Midbrain (tissue), 1 donor: Measurements from ENCODE around the gene PTPRT.

Experiments
- DNase-seq: peaks from one replicate; lab custom pipeline; 2025; lab: John Stamatoyannopoulos, UW

The PTPRT gene

DNA sequence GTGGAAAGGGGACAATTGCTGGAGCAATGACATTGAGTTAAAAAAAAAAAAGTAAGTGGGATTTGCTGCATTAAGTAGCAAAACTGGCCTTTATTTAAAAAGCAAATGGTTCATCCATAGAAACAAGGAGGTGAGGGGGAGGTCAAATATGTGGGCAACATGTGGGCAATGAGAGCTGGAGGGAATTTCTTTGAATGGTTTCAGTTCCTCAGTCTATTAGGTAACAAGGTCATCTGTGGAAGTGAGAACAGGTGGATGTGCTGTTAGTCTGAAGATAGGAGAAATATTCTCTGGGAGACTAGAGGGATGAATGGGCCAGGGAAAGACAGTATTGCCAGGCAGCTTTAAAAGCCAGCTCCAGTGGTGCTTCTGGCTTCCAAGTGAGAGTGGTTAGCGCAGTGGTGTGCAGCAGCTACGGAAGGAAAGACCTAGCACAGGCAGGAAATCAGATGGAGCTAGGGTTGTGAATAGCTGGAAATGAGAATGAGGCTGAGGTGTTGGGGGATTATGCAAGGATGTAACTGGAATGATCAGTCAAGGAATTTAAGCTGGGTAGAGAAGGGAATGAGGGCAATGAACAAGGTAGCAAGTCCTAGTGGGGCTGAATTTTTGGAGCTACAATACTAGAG, 727.6 kb downstream of the PTPRT start:
- DNase-seq = no peak

DNA sequence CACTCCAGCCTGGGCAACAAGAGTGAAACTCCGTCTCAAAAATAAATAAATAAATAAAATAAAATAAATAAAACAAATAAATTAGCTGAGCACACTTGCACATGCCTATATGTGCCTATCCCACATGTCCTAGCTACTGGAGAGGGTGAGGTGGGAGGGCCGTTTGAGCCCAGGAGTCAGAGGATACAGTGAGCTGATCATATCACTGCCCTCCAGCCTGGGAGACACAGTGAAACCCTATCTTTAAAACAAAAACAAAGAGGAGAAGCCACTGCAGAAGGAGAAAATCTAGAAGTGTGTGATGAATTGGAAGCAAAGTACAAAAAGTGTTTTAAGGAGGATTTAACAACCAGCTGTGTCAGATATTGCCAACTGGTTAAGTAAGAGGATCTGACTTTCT, 728.4 kb downstream of the PTPRT start:
- DNase-seq = no peak

DNA sequence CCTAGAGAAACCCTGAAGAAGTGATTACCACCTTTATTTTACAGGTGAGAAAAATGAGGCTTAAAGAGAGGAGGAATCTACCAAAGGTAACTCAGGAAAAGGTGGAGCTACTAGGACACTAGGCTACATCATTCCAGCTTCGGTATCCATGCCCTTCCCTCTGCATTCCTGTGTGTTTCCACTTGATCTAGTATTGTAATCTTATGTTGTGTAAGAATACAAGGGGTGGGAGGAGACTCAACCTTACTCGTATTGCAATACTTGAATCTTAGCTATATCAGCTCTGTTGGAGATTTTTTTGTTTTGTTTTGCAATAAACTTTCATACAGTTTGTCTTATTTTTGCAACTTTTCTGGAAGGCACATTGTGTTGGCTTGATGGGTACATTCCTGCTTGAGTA, 742.4 kb downstream of the PTPRT start:
- no peak for DNase-seq

DNA sequence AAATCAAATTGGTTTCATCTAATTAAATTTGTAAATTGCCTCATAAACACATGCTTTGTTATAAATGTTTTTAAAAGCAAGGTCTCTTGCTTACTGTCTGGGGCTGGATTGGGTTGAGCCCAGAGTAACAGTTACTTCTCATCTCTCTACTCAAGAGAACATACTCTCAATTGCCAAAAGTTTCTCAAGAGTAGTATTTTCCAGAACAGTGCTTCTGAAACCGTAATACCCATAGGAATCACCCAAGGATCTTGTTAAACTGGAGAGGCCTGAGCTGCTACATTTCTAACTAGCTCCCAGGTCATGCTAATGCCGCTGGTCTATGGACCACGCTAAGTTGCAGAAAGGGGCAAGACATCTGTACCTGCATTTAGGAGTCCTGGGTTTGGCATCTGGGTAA, 744.9 kb downstream of the PTPRT start:
- no peak for DNase-seq

DNA sequence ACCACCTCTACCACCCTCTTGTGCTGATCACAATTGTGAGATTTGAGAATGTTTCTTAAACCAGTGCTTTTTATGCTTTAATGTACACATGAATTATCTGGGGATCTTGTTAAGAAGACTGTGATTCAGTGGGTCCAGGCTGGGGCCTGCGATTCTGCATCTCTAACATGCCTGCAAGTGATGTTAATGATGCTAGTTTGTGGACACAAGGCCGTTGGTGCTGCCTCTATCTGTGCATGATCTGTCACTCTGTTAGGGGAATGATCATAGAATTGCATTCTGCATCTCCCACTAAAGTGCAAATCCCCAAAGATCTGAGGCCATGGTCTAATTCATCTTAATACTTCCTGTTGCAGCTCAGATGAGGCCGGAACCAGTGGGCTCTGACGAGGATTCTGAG, 746.5 kb downstream of the PTPRT start:
- no peak for DNase-seq

DNA sequence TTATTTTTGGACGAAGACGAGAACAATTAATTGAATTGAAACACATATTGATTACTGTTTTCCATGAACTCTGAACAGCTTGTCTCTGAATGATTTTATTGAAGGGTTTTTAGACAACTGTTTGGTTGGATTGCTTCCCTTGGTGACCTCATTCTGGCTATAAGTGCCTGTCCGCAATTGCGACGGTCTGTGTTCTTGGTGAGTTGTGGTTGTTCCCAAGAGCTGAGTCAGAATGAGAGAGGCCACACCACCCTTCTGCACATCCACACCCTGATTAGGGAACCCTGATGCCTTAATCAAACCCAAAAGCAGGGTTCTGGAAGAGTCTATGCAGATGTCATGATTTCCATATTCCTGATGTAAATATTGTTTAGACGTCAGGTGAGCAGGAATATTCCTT, 747.0 kb downstream of the PTPRT start:
- no peak for DNase-seq

DNA sequence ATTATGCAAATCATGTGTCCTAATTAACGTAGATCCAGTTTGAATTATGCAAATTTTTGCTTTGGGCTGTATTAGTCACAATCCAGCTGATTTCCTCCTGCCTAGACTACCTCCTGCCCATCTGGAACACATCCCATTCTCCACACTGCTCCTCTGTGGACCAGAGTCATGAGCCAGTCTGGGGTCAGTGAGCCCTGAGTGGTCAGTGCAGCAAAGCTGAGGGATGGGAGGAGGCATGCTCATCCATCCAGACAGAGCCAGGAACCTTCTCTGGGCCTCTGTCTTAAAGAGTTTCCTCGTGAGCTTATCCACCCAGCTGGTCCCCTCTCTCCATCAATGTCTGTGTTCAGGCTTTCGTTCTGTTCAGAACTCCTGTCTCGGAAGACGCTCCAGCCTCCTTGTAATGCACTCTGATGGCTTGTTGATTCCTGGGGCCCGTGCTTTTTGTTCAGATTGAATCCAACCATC, 747.8 kb downstream of the PTPRT start:
- peak; percentile 10 for DNase-seq

DNA sequence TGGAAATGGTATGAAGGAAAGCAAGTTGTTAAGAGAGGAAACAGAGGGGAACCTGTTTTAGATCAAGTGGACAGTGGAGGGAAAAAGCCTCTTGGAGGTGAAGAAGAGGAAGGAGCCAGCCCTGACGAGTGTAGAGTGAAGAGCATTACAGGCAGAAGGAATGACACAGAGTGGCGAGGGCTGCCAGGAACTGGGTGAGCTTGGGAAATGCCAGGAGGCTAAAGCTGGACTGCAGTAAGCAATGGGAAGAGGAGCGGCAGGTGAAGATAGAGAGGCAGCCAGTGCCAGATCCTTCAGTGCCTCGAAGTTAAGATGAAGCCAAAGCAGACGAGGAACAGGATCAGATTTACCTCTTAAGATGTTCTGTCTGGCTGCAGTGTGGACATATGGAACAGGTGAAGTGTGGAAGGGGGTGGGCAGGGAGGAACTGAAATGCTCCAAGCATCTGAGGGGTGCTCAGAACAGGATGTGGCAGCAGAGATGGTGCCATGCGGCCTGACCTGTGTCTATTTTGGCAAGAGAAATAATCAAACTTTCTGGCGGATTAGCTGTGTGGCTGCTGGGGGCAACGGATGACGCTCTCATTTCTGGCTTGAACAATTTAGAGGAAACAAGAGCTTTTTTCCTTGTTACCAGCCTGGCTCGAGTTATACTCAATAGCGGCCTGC, 748.4 kb downstream of the PTPRT start:
- no peak for DNase-seq

DNA sequence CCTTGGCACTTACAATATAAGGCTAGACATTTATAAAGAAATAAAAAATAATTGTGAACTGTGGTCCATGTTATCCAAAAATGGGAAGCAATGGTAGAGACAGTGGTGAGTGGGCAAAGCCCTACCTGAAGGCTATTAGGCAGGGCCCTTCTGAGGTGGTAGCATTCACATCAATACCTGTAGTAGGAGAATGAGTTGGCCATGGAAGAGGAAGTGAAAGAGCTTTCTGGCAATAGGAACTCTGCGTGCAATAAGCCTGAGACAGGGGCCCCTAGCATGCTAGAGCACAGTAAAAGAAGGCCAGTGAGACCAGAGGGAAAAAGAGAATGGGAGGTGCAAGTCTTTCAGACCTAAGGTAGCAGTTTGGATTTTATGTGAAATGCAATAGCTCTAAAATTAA, 754.5 kb downstream of the PTPRT start:
- no peak for DNase-seq

DNA sequence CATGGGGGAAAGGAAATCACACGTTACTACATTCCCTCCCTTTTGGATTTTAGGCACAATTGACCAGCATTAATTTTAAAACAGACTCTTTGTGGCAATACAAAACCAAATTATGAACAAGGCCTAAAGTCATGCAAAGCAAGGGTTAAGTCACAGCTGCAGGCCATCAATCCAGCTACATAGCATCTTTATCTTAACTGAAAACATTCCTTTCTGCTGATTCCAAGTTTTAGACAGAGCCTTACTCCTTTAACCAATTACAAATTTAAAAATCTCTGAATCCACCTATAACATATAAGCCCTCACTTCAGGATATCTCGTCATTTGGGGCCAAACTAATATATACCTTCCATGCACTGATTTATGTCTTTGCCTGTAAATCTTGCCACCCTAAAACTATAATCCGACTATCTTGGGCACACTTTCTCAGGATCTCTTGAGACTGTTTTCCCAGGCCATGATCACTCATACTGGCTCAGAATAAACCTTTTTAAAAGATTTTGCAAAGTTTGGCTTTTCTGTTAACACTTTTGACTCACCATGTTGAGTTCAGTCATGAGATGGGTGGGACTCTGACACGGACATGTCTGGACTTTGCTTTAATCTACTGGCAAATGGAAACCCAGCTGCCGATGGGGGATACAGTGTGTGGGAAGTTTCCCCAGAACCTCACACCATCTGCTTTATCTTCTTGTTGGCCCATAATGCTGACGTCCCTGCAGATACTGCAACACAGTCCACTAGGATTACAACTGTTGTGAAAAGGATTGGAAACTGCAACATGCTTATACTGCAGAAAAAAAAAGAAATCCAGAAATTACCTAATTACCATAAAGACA, 757.0 kb downstream of the PTPRT start:
- DNase-seq = no peak

DNA sequence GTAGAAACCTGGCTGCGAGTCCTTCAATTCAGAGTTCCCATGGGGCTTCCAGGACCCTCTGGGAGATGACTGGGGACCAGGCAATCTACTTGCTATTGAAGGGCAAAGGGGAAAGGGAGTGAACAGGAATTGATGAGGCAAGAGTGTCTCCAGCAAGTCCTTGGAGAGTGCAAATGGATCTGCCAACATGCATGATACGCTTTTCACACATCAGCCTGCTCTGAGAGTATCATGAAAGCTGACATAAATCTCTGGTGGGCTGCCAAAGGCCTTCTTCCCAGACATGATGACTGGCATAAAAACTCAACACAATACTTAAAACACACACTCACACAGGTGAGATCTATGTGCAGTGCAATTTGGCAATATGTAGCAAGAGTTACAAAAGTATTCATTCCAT, 759.1 kb downstream of the PTPRT start:
- no peak for DNase-seq

DNA sequence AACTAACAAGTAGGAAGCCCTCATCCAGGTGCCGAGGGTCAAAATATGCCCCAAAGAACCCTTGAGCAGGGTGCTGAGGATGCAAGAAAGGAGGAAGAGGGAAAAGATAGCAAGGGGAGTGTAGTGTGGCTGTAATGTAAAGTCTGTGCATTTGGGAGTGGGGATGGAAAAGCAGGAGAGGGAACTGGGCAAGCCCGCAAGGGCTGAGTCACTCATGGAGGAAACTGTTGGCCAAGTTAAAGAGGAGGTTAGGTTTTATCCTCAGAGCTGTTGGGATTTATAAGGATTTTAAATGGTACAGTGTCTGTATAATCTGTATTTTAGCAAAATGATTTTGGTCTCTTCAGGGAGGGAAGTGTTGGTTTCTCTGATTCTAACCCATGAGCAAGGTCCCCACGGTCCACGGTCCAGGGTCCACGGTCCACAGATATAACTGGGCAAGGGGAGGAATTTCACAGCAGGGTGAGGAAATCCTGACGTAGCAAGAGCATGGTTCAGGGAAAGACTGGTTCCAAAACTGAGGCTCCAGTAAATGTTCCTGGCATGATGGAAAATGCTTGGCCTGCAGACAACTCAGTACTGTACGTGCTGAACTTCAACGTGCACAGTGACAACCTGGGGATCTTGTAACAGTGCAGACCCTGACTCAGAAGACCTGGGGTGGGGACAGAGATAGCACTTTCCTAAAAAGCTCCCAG, 759.8 kb downstream of the PTPRT start:
- no peak for DNase-seq

DNA sequence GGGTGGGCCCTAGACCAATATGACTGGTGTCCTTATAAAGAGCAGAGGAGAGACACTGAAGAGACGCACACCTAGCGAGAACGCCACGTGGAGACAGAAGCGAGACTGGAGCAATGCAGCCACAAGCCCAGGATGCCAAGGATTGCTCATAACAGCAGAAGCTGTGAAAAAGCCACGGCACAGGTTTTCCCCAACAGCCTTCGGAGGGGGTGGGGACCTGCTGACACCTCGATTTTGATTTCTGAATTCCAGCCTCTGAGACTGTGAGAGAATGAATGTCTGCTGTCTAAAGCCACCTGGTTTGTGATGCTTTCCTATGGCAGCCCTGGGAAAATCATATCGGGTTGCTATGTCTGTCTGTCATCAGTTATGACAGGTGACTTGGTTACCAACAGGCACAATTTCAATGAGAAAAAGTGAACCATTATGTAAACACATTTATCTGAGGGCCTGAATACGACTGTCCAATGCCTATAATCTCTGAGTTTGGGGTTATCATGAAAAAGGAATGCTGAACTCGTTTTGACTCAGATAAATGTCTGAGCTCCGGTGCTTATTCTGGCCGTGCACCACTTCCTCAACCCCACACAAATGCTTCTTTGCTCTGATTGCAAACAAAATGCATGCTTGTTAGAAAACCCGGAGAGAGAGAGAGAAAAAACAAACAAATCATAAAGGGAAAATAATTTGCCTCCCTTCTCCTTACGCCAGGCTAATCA, 769.7 kb downstream of the PTPRT start:
- no peak for DNase-seq

DNA sequence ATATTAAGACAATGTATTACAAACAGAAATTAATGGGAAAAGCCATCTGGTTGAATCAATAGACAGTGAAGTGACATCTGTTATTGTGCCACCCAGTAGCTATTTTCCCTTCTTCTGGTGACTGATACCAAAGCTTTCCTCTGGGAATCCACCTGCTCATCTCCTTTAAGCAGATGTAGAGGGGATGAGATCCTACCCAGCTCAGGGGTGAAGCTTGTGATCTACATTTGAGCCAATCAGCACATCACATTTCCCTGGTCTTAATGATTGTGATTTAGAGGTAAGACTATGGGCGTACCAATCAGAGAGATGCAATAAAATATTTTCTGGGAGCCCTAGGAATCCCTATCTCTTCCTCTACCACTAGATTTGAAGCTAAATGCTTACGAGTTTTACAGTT, 782.9 kb downstream of the PTPRT start:
- no peak for DNase-seq

DNA sequence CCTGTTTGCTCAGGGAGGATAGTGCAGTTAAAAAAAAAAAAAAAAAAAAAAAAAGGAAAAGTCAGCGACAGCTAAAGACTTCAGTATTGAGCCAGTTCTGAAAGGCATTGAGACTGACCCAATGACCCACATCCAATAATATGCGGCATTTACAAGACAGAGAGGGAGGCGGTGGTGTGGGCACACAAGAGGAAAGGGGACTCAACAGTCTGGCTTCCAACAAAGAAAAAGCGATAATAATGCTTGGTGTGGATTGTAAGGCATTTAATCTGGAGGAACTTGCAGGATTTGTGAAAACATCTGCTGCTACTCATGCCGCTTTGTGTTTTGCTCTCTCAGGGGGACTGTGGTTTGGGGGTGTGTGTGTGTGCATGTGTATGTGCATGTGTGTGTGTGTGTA, 787.3 kb downstream of the PTPRT start:
- DNase-seq = no peak

DNA sequence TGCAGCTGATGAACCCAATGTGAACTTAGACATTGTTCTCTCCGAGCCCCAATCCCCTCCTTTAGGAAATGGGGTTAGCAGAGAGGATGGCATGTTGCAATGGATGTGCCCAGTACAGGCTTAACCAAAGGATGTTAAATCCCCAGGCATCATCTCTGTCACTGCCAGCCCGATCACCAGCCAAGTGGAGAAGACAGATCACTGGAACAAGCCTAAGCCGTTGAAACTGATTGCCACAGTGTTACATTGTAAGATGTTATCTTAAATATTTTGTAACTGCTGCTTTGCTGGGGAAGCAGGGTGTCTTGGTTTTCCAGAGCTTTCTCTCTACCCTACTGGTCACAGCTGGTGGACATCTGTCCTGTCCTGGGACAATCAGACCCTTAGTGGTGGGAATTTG, 788.1 kb downstream of the PTPRT start:
- DNase-seq = no peak

DNA sequence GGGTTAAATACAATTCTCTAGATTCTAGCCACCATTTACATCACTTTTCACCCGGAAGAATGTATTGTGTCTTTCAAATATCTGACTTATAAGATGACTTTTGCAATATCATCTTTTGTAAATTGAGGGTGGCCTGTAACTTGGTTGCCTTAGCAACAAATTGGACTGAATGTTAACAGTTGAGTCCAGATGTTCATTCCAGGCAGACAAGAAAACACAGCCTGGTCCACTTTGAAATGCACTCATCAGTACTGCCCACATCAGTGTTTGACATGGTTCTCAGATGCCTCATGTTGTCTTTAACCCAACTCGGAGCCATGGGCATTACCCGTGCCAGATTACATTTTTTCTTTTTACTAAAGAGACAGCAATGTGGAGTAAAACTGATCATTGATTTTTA, 789.9 kb downstream of the PTPRT start:
- no peak for DNase-seq

DNA sequence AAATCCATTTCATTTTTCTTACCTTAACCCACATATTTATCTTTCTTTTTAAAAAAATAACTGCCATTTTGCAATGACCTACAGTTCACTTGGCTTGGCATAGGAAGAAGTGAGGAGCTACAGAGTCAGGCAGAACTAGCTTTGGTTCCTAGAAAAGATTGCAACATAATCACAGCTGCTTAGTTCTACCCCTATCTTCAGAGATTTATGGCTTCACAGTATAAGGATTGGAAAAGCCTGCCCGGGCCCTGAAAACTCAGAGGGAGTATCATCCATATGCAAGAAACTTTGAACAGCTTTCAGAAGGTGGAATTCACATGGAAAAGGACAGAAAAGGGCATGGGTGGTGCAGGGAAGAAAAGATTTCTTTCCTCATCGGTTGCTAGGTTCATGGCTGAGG, 797.3 kb downstream of the PTPRT start:
- DNase-seq = no peak

DNA sequence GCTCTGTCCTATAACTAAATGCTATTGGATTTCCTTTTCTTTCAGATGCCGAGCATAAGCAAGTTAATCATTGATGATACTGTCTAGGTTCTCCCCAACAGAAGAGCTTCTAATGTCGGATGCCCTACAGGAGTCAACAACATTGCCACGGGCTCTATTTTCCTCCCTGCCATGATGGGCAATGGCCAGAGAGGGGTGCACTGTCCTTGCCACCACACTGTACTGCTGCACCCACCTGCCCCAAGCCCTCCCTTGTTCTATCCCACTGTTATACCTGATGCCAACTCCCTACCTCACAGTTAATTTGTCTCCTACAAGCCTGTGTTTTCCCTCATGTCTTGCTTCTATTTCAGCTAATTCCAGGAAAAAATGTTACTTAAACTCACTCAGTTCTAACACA, 797.9 kb downstream of the PTPRT start:
- no peak for DNase-seq

DNA sequence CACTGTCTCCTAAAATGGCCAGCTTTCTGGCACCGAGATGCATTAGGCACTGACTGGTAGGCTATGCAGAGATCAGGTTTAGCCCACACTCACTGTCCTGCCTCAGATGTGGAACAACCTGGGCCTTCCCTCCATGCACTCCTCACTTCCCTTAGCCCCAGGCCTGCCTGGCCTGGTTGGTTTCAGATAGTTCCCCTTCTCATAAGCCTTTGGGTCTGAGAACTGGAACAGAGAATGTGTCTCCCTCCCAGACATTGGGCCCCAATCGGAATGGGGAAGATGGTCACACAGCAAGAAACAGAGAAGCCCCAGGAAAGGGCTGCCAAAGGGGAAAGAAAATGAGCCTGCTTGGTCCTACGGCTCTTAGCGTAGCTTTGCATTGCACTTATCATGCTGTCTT, 809.4 kb downstream of the PTPRT start:
- no peak for DNase-seq

DNA sequence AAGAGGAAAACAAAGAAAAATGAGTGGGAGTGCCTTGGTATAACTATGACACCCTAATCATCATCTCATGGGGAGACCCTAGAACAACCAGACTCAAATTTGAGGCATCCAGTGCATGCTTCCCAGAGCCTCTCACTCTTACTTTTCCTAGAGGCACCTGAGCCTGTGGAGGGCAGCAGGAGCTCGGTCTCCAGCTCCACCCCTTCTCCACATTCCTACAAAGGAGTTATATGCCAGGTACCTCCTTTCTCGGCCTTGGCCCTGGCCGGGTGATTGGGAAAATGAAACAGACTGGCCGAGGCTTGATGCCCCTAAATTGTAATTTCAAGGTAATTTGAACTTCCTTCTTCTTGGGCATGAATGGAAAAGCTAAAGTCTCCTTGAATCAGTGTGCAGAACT, 810.3 kb downstream of the PTPRT start:
- DNase-seq = no peak

DNA sequence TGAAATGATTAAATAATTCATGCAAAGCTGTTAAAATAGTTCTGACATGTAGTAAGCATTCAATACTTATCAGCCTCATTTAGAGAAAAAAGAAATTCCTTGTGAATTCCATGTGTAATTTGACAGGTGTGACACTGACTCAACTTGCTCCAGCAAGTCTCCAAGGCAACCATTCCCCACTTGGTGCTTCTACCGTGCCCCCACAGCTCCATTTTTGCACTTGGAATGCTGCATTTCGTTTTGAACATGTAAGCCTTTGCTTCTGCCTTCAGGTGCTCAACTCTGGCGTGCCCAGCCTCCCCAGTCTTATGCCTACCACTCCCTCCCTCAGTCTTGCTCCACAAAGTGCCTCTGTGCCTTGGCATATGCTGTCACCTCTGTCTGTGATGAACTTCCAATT, 810.9 kb downstream of the PTPRT start:
- no peak for DNase-seq
